ENCODE results near the gene ZNF609.

ZNF609 gene

GRCh38 chr15:64460206-64460723, at the start of gene ZNF609:
TSS of gene ZNF609 (plus strand) at chr15:64460578. CDS start at chr15:64499420, 38,842 bp downstream.
- no peak for FAIRE-seq

GRCh38 chr15:64412216-64412615, 48.2 kb upstream of the ZNF609 start:
- FAIRE-seq, result no peak

- FAIRE-seq, result no peak
These were observed 37.7 kb upstream of the ZNF609 start for GRCh38 chr15:64422697-64423096.

- FAIRE-seq, result no peak
These were observed 36.4 kb upstream of the ZNF609 start for GRCh38 chr15:64423970-64424369.

- no peak for FAIRE-seq
These were observed 35.2 kb upstream of the ZNF609 start for GRCh38 chr15:64425221-64425620.

GRCh38 chr15:64426845-64427465, 33.4 kb upstream of the ZNF609 start:
- peak; percentile 41 for FAIRE-seq

GRCh38 chr15:64429448-64429847, 30.9 kb upstream of the ZNF609 start:
- FAIRE-seq, result no peak

- FAIRE-seq, result no peak
These were observed 30.2 kb upstream of the ZNF609 start for GRCh38 chr15:64430000-64430735.

GRCh38 chr15:64437982-64438381, 22.4 kb upstream of the ZNF609 start:
- FAIRE-seq, result no peak

GRCh38 chr15:64438653-64439447, 21.5 kb upstream of the ZNF609 start:
- FAIRE-seq, result no peak

GRCh38 chr15:64441852-64442251, 18.5 kb upstream of the ZNF609 start:
- no peak for FAIRE-seq

- FAIRE-seq, result no peak
These were observed 17.4 kb upstream of the ZNF609 start for GRCh38 chr15:64443016-64443415.

GRCh38 chr15:64443747-64444621, 16.4 kb upstream of the ZNF609 start:
- FAIRE-seq, result peak; percentile 87

- FAIRE-seq, result no peak
These were observed 15.5 kb upstream of the ZNF609 start for GRCh38 chr15:64444836-64445235.

GRCh38 chr15:64447536-64448315, 12.7 kb upstream of the ZNF609 start:
- no peak for FAIRE-seq

- no peak for FAIRE-seq
These were observed 7.2 kb upstream of the ZNF609 start for GRCh38 chr15:64452988-64453688.

- FAIRE-seq, result no peak
These were observed 6.7 kb upstream of the ZNF609 start for GRCh38 chr15:64453689-64454037.

- no peak for FAIRE-seq
These were observed 6.1 kb upstream of the ZNF609 start for GRCh38 chr15:64454282-64454681.

GRCh38 chr15:64455961-64456371, 4.4 kb upstream of the ZNF609 start:
- no peak for FAIRE-seq

- no peak for FAIRE-seq
These were observed 3.7 kb upstream of the ZNF609 start for GRCh38 chr15:64456634-64457108.

All from islet of Langerhans (tissue), 1 donor.